Thymus (tissue), 11 donors: ENCODE results near the gene CFAP44. TPM values are rescaled to one million over a fixed set of nuclear protein-coding genes. Genes with fewer than 3 reads are reported as not detected.

Source experiments
- DNase-seq, 9 donors: peaks; one replicate each; pipeline ENCODE4 v3.0.0-alpha.2; 2013; ENCODE audit warnings: low spot score in 9 of 9, low read depth in 6 of 9, missing footprints in 1 of 9
- H3K27ac ChIP-seq, 2 donors: one replicate each; pipeline ENCODE4 v1.5.1; 2013; ENCODE audit warnings: control low read depth in 1 of 2, low read depth in 1 of 2, low read length in 1 of 2, mild to moderate bottlenecking in 1 of 2, moderate library complexity in 1 of 2
- H3K27me3 ChIP-seq, 2 donors: one replicate each; pipeline ENCODE4 v1.5.1; 2013; ENCODE audit warnings: low read length in 1 of 2; ENCODE audit not compliant: control insufficient read depth in 2 of 2, insufficient read depth in 1 of 2
- H3K36me3 ChIP-seq, 2 donors: one replicate each; pipeline ENCODE4 v1.5.1; 2013; ENCODE audit warnings: low read length in 1 of 2, mild to moderate bottlenecking in 1 of 2, moderate library complexity in 1 of 2; ENCODE audit not compliant: control insufficient read depth in 2 of 2, insufficient read depth in 2 of 2
- H3K4me1 ChIP-seq, 2 donors: one replicate each; pipeline ENCODE4 v1.5.1; 2013; ENCODE audit warnings: low read length in 2 of 2; ENCODE audit not compliant: control insufficient read depth in 2 of 2, insufficient read depth in 2 of 2
- H3K4me3 ChIP-seq, 2 donors: one replicate each; pipeline ENCODE4 v1.5.1; 2013; ENCODE audit warnings: low read length in 2 of 2, control low read depth in 1 of 2, mild to moderate bottlenecking in 1 of 2
- H3K9me3 ChIP-seq, 2 donors: one replicate each; pipeline ENCODE4 v1.5.1; 2013; ENCODE audit warnings: low read length in 1 of 2, mild to moderate bottlenecking in 1 of 2; ENCODE audit not compliant: control insufficient read depth in 2 of 2, insufficient read depth in 1 of 2
- WGBS: extraction: QIAGEN DNeasy Blood & Tissue Kit; methylation state at CpG from one replicate; pipeline ENCODE4 v1.1.7; 2013; 5-methylcytosine and 5-hydroxymethylcytosine counted together
- polyA plus RNA-seq: library from polyadenylated mRNA; stranded (reverse); fragments of 200-250 nt; gene quantifications from one replicate; pipeline ENCODE4 v1.2.3, GENCODE V29; 2013
- total RNA-seq: library from RNA; stranded (reverse); fragments of 120-200 nt; gene quantifications from one replicate; pipeline ENCODE4 v1.2.4, GENCODE V29; 2013
- donor health status: healthy.

Gene CFAP44
- total and polyA plus RNA-seq, 2 donors: 5.4 to 16.5 TPM

DNA sequence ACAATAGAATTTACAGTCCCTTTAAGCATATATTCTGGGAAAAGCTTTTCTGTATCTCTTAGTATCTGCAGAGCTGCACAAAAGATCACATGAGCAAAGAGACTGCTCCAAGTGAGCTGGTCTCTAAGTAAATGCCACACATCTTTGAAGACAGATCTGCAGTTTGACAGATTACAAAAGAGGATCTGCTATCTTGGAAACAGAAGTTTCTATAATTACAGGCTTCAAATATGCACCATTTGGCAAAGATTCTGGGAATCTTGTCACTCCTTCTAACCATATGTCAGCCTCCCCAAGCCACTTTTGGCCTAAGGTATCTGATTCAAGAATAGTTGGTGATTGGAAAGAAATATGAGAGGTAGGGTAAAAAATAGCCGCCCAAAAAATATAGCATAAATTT lies 9.6 kb upstream of the CFAP44 start:
- WGBS: 97% methylated on average over 1 of the region's 1 CpG
- H3K27ac ChIP-seq: no peak overlapping the region
- peaks cover 12 to 16% of the 10 kb centered on the region in 2 donors for H3K36me3 ChIP-seq

DNA sequence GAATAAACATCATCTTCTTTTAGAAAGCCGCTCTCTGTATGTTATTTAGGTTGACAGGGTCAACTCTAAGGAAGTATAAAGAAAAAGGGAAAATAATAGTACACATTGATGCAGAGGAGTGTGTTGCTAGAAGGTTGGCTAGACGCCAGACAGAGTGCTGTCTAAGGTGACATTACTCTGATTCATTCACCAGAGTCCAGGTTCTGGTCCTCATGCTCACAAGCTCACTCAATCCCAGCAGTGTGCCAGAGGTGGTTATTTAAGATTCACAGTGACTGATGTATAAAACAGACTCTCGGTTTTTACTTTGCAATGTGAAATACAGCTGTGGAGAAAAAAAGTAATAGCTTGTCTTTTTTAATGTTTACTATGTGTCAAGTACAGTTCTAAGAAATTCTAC lies 1.7 kb downstream of the CFAP44 start:
- Histone ChIP-seq H3K27ac (no peak overlapping the region), H3K27me3 (no peaks in the 10 kb centered on the region), H3K4me3 (no peak overlapping the region), H3K9me3 (no peaks in the 10 kb centered on the region), H3K36me3 (peaks cover 0 to 3% of the 10 kb centered on the region in 2 donors), H3K4me1 (peaks cover 0 to 3% of the 10 kb centered on the region in 2 donors)
- WGBS: 98% methylated on average over 3 of the region's 3 CpGs
- no peak for DNase-seq

More for the DNA sequence above, 9.6 kb upstream of the CFAP44 start:
- Histone ChIP-seq H3K4me1 (no peaks in the 10 kb centered on the region), H3K4me3 (no peak overlapping the region), H3K9me3 (no peaks in the 10 kb centered on the region), H3K27me3 (no peaks in the 10 kb centered on the region)
- DNase-seq: no peak

DNA sequence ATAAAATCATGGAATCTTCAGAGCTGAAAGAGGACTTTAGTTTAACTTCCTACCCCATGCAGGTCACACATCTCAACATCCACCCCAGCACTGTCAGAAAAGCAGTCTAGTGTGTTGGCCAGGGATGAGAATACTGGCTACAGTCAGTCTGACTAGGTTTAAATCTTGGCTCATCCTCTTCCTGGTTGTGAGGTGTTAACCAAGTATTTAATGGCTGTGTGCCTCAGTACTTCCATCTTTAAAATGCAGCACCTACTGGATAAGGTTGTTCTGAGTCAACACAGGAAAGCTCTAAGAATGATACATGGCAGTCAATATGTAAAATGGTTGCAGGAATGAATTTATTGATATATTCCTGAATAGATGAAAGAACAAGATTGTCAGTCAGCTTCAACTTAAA lies 3.1 kb downstream of the CFAP44 start:
- Histone ChIP-seq H3K9me3 (no peaks in the 10 kb centered on the region), H3K36me3 (peaks cover 0 to 3% of the 10 kb centered on the region in 2 donors), H3K4me3 (no peak overlapping the region), H3K4me1 (peaks cover 0 to 3% of the 10 kb centered on the region in 2 donors), H3K27me3 (no peaks in the 10 kb centered on the region), H3K27ac (no peak overlapping the region)
- DNase-seq: no peak

DNA sequence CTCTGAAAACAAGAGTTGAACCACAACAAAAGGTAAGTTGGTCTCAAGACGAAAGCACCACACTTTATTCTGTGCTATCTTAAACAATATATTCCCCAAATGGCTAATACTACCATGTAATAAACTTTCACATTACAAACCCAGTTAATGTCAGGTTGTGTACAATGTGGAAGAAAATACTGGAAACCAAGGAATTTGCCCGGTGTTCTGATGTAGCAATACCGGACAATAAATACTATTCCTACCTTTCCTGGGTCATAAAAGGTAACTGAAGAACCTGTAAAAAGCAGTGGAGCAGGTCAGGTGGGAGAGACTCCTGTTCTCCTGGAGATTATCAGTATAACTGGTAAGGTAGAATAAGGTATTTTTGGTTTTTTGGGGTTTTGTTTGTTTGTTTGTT lies 3.9 kb downstream of the CFAP44 start:
- Histone ChIP-seq H3K9me3 (no peaks in the 10 kb centered on the region), H3K36me3 (peaks cover 0 to 3% of the 10 kb centered on the region in 2 donors), H3K4me1 (peaks cover 0 to 3% of the 10 kb centered on the region in 2 donors), H3K27me3 (no peaks in the 10 kb centered on the region), H3K27ac (no peak overlapping the region), H3K4me3 (no peak overlapping the region)
- DNase-seq: no peak
- WGBS: 79% methylated on average over 3 of the region's 3 CpGs

DNA sequence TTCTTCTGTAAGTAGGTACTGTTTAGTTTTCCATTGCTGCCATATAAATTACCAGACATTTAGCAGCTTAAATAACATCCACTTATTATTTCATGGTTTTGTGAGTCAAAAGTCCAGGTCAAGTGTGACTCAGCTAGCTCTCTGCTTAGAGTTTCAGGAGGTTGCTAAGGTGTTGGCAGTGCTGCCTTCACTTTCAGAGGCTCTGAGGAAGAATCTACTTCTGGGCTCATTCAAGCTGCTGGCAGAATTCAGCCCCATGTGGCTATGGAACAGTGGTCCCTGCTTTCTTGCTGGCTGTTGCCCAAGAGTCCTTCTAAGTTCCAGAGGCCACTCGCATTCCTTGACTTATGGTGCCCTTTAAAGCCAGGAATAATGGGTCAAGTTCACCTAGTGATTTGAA lies 4.5 kb downstream of the CFAP44 start:
- no peak overlapping the region for H3K27ac ChIP-seq
- H3K9me3 ChIP-seq: no peaks in the 10 kb centered on the region
- H3K36me3 ChIP-seq: peaks cover 0 to 3% of the 10 kb centered on the region in 2 donors
- WGBS: 97% methylated on average over 1 of the region's 1 CpG
- H3K4me1 ChIP-seq: peaks cover 0 to 3% of the 10 kb centered on the region in 2 donors
- no peak for DNase-seq
- no peaks in the 10 kb centered on the region for H3K27me3 ChIP-seq
- no peak overlapping the region for H3K4me3 ChIP-seq

DNA sequence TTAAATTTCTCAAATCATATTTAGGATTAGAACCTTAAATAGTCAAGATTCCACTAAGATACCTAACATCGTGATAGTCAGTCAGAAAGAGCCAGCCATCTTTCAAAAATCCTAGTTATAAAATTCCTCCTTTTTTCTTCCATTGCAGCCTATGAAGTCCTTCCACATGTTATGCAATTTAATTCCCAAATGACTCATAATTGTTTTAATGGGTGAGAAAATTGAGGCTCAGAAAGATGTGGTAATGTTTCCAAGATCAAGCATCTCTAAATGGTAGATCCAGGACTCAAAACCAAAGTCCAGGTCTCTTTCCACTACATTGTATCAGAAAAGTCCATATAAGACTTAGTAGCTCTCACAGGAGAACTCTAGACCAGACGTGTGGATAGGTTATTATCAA lies 9.5 kb downstream of the CFAP44 start:
- Histone ChIP-seq H3K36me3 (peaks cover under 1% of the 10 kb centered on the region in 2 donors), H3K4me1 (no peaks in the 10 kb centered on the region), H3K27ac (no peak overlapping the region), H3K4me3 (no peak overlapping the region), H3K9me3 (no peaks in the 10 kb centered on the region), H3K27me3 (no peaks in the 10 kb centered on the region)
- DNase-seq: no peak
- 99% methylated on average over 2 of the region's 2 CpGs for WGBS

DNA sequence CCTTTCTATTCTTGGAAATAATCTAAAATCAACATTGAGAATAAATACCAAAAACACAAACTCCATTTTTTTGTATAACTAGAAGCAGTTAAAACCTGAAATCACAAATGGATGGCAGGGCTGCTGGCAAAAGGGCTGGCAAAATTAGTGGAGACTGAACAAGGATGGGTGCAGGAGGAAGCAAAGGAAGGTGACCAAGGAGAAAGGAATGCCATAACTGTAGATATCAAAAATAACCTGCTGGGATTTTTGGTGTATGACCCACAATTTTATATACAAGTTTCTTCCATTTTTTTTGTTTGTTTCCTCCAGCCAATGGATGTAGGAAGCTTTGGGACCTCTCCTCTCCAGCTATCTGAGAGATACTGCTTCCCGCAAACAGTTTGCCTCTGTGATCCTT lies 12.7 kb downstream of the CFAP44 start:
- Histone ChIP-seq H3K9me3 (no peaks in the 10 kb centered on the region), H3K36me3 (peaks cover 9% of the 10 kb centered on the region in 2 donors), H3K4me3 (no peak overlapping the region), H3K4me1 (no peaks in the 10 kb centered on the region), H3K27ac (no peak overlapping the region), H3K27me3 (no peaks in the 10 kb centered on the region)
- no peak for DNase-seq
- WGBS: 100% methylated on average over 1 of the region's 1 CpG

DNA sequence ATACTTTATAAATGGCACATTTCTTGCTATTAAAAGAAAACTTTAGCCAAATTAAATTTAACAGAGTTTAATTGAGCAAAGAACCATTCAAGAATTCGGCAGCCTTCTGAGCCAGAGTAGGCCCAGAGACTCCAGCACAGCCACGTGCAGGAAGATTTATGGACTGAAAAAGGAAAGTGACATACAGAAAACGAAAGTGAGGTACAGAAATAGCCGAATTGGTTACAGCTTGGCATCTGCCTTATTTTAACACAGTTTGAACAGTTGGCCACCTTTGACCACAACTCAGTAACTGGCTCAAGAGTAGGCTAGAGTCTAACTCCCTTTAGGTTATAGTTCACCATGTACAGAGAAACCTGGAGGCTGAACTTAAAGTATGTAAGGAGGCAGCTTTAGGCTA lies 17.6 kb downstream of the CFAP44 start:
- H3K27me3 ChIP-seq: no peaks in the 10 kb centered on the region
- no peaks in the 10 kb centered on the region for H3K4me1 ChIP-seq
- no peaks in the 10 kb centered on the region for H3K9me3 ChIP-seq
- no peak overlapping the region for H3K4me3 ChIP-seq
- 33% methylated on average over 4 of the region's 4 CpGs for WGBS
- peaks cover 9 to 13% of the 10 kb centered on the region in 2 donors for H3K36me3 ChIP-seq
- no peak overlapping the region for H3K27ac ChIP-seq
- no peak for DNase-seq

DNA sequence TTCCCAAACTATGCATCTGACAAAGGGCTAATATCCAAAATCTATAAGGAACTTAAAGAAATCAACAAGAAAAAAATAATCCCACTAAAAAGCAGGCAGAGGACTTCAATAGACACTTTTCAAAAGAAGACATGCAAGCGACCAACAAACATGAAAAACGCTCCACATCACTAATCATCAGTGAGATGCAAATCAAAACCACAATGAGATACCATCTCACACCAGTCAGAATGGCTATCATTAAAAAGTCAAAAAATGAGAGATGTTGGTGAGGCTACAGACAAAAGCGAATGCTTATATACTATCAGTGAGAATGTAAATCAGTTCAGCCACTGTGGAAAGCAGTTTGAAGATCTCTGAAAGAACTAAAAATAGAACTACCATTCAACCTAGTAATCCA lies 20.2 kb downstream of the CFAP44 start:
- no peak overlapping the region for H3K4me3 ChIP-seq
- no peak for DNase-seq
- no peak overlapping the region for H3K27ac ChIP-seq
- 94% methylated on average over 3 of the region's 3 CpGs for WGBS
- H3K9me3 ChIP-seq: no peaks in the 10 kb centered on the region
- no peaks in the 10 kb centered on the region for H3K4me1 ChIP-seq
- H3K27me3 ChIP-seq: no peaks in the 10 kb centered on the region
- H3K36me3 ChIP-seq: peaks cover 3 to 7% of the 10 kb centered on the region in 2 donors

DNA sequence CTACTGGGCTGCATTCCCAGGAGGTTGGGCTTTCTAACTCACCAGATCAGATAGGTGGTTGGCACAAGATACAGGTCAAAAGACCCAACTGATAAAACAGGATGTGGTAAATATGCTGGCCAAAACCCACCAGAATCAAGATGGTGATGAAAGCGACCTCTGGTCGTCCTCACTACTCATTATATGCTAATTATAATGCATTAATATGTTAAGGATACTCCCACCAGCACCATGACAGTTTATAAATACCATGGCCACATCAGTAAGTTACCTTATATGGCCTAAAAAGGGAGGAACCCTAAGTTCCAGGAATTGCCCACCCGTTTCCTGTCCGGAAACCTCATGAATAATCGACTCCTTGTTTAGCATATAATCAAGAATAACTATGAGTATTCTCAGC lies 31.6 kb downstream of the CFAP44 start:
- H3K9me3 ChIP-seq: no peaks in the 10 kb centered on the region
- H3K27me3 ChIP-seq: no peaks in the 10 kb centered on the region
- H3K4me3 ChIP-seq: no peak overlapping the region
- DNase-seq: no peak
- H3K27ac ChIP-seq: no peak overlapping the region
- H3K4me1 ChIP-seq: no peaks in the 10 kb centered on the region
- no peaks in the 10 kb centered on the region for H3K36me3 ChIP-seq
- 97% methylated on average over 5 of the region's 5 CpGs for WGBS
